ENCODE data around the gene ELAPOR1. TPM values are rescaled to one million over a fixed set of nuclear protein-coding genes. Genes with fewer than 3 reads are reported as not detected.
A peak's percentile ranks its signal among the peaks of the same experiment; 100 is the strongest.

Gene ELAPOR1
- total and polyA plus RNA-seq, 11 donors, result 0.04 to 0.83 (median 0.23) TPM; not detected in 2

DNA sequence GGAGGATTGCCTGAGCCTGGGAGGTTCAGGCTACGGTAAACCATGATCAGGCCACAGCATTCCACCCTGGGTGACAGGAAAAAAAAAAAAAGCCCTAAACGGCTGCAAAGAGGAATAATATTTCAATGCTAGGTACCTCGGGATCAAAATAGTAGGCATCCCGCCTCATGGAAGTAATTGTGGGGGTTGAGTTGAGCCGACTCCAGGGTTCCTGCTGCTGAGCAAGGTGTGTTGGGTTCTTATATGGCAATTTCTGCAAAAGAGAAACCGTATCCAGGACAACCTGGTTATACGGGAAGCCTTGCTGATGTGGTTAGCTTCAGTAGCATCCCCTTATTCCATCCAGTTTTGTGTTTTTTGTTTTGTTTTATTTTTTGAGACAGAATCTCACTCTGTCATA, 6.1 kb upstream of the ELAPOR1 start:
- Histone ChIP-seq H3K36me3 (no peaks in the 10 kb centered on the region), H3K4me3 (no peak overlapping the region), H3K9me3 (no peaks in the 10 kb centered on the region), H3K27ac (no peak overlapping the region), H3K27me3 (no peaks in the 10 kb centered on the region), H3K4me1 (peaks cover 0 to 12% (median 7%) of the 10 kb centered on the region in 12 donors)
- TF ChIP-seq, protein P1, sequence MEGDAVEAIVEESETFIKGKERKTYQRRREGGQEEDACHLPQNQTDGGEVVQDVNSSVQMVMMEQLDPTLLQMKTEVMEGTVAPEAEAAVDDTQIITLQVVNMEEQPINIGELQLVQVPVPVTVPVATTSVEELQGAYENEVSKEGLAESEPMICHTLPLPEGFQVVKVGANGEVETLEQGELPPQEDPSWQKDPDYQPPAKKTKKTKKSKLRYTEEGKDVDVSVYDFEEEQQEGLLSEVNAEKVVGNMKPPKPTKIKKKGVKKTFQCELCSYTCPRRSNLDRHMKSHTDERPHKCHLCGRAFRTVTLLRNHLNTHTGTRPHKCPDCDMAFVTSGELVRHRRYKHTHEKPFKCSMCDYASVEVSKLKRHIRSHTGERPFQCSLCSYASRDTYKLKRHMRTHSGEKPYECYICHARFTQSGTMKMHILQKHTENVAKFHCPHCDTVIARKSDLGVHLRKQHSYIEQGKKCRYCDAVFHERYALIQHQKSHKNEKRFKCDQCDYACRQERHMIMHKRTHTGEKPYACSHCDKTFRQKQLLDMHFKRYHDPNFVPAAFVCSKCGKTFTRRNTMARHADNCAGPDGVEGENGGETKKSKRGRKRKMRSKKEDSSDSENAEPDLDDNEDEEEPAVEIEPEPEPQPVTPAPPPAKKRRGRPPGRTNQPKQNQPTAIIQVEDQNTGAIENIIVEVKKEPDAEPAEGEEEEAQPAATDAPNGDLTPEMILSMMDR (IDR thresholded peaks at IDR 0.05), result no peak
- DNase-seq (no peak), ATAC-seq (no peak)
- WGBS, 4 donors, result 85 to 89% (median 88%) methylated on average over 7 of the region's 7 CpGs
- intact Hi-C loops (cut with DNase I), result no loop called here

DNA sequence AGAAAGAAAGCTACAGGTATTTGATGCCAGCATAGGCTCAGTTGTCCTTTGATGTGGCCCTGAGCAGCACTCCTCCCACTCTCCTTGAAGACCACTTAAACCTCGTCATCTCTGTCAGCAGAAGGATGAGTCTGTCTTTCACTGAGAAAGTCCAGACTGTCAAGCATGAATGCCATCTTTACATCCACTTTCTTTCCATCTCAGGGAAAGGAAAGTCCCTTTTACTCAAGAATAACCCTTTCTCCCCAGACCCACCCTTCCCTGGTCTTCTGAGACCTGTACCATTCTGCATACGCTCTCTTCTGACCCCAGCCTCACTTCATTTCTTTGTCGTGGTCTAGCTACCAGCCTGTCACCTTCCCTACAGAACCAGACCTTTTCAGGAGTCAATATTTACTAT, 4.0 kb upstream of the ELAPOR1 start:
- Histone ChIP-seq H3K27me3 (peaks cover 0 to 17% (median 14%) of the 10 kb centered on the region in 9 donors), H3K36me3 (no peaks in the 10 kb centered on the region), H3K4me3 (no peak overlapping the region), H3K9me3 (no peaks in the 10 kb centered on the region), H3K4me1 (peaks cover 0 to 28% (median 18%) of the 10 kb centered on the region in 12 donors), H3K27ac (no peak overlapping the region)
- DNase-seq (no peak), ATAC-seq (no peak)
- intact Hi-C loops (cut with DNase I), result loop anchor here in 8 of 10 donors (5.0 to 10.0 kb wide), 10 partner anchors 68 to 285 kb away; partner anchors contain the start of genes CLCC1 (in 6 of the 8), WDR47 (in 2 of the 8) and SARS1 (in 1 of the 8)
- TF ChIP-seq, protein P1 (IDR thresholded peaks at IDR 0.05), result no peak
- no peak for TF ChIP-seq POLR2A (IDR thresholded peaks at IDR 0.05)
- whole genome bisulfite sequencing, 4 donors, result 70 to 75% (median 72%) methylated on average over 3 of the region's 3 CpGs

DNA sequence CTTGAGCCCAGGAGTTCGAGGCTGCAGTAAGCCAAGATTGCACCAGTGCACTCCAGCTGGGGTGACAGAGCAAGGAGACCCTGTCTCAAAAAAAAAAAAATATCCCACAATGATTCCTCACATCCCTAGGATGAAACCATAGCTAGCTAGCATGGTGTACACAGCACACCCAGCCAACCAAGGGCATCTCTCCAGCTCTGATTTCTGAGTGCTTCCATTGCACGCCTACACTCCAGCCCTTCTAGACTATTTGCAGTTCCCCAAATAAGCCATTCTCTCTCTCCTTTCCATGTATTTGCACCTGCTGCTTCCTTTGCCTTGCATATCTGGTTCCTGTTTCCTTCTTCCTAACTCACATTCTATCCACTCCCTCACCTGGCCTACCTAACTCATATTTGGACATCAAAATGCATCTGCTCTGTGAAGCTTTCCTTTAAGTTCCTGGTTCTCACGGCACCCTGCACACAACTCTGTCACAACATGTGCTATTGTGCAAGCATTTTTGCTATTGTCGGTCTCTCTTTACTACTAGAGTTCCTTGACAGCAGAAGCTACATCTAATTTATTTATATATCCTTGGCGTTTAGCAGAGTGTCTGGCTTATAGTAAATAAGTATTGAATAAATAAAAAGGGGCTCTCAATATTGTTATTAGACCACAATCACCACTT, 2.4 kb upstream of the ELAPOR1 start:
- intact Hi-C loops (cut with DNase I), result loop anchor here in 8 of 10 donors (2.0 to 10.0 kb wide), 12 partner anchors 69 to 287 kb away; partner anchors contain the start of genes CLCC1 (in 7 of the 8), WDR47 (in 2 of the 8) and SARS1 (in 1 of the 8)
- DNase-seq, result no peak
- peaks cover 0 to 30% (median 24%) of the 10 kb centered on the region in 9 donors for H3K27me3 ChIP-seq
- no peak for ATAC-seq
- peaks cover 0 to 28% (median 18%) of the 10 kb centered on the region in 12 donors for H3K4me1 ChIP-seq
- WGBS, 4 donors, result 77 to 84% (median 81%) methylated on average over 5 of the region's 5 CpGs
- H3K36me3 ChIP-seq, result no peaks in the 10 kb centered on the region
- no peak for TF ChIP-seq POLR2A (IDR thresholded peaks at IDR 0.05)
- TF ChIP-seq, protein P1 (IDR thresholded peaks at IDR 0.05), result no peak
- no peak overlapping the region for H3K27ac ChIP-seq
- no peak overlapping the region for H3K4me3 ChIP-seq
- no peaks in the 10 kb centered on the region for H3K9me3 ChIP-seq

DNA sequence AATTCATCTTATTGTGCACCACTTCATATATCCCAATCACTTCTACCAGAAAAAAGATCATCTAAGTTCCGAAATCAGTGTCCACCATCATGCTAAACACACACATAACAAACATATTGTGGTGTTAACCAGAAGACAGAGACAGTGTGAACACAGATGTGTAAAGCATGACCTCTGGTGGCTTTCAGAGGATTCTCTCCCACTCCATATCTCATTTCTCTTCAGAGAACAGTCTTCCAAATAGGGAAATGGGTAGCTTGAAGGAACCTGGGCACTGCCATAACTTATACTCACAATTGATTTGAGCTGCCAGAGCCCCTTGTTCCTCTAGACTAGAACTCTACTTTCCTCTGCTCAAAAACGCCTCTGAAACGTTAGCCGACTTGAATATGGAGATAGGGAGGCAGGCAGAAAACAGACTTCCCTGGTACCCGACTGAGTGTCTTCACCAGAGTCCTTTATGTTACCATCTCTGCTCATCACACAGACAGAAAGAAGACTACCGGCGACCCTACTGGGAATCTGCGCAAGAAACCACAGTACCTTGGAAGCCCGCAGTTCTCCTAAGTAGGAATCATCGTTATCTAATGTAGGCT, 1.8 kb upstream of the ELAPOR1 start:
- no peak for DNase-seq
- peak overlapping the region in 10 of 12 donors; percentile 4 to 54 (median 40) for H3K4me3 ChIP-seq
- intact Hi-C loops (cut with DNase I), result loop anchor here in 8 of 10 donors (2.0 to 10.0 kb wide), 12 partner anchors 70 to 287 kb away; partner anchors contain the start of genes CLCC1 (in 7 of the 8), WDR47 (in 2 of the 8) and SARS1 (in 1 of the 8)
- TF ChIP-seq POLR2A (IDR thresholded peaks at IDR 0.05), result no peak
- TF ChIP-seq, protein P1 (IDR thresholded peaks at IDR 0.05), result peak in 5 of 12 donors; percentile 6 to 39 (median 15)
- ATAC-seq, result peak; percentile 39 to 74 (median 60)
- H3K9me3 ChIP-seq, result no peaks in the 10 kb centered on the region
- no peak overlapping the region for H3K27ac ChIP-seq
- no peaks in the 10 kb centered on the region for H3K36me3 ChIP-seq
- 21 to 28% (median 27%) methylated on average over 10 of the region's 10 CpGs for WGBS, 4 donors
- peaks cover 0 to 36% (median 24%) of the 10 kb centered on the region in 9 donors for H3K27me3 ChIP-seq
- H3K4me1 ChIP-seq, result peaks cover 0 to 28% (median 18%) of the 10 kb centered on the region in 12 donors
